GM10266 (cell line): ENCODE data around the gene ADIPOR1.
"Not testable (repeated sequence)": the region's sequence is repeated elsewhere in the genome, so short reads cannot be mapped to it uniquely, and the experiment has no call there.

Experiments used
- DNase-seq: peaks from one replicate; pipeline ENCODE4 v3.0.0; 2012; ENCODE audit errors: extremely low spot score
- CTCF ChIP-seq: IDR thresholded peaks from 2 replicates; pipeline ENCODE4 v1.5.1; 2012; ENCODE audit warnings: mild to moderate bottlenecking, low read depth; ENCODE audit not compliant: control insufficient read depth, insufficient read depth; ENCODE audit errors: missing control alignments

ADIPOR1 gene

GRCh38 chr1:202998836-202999750, 41.0 kb upstream of the ADIPOR1 start:
- peak; percentile 29 for DNase-seq
- TF ChIP-seq CTCF, result peak; percentile 74

- TF ChIP-seq CTCF, result no peak
- DNase-seq, result no peak
Measured at GRCh38 chr1:202994756-202995155, 36.6 kb upstream of the ADIPOR1 start.

- TF ChIP-seq CTCF, result no peak
- DNase-seq, result no peak
Measured at GRCh38 chr1:202991112-202991511, 33.0 kb upstream of the ADIPOR1 start.

GRCh38 chr1:202989879-202990278, 31.8 kb upstream of the ADIPOR1 start:
- no peak for TF ChIP-seq CTCF
- no peak for DNase-seq

GRCh38 chr1:202987922-202988583, 29.9 kb upstream of the ADIPOR1 start:
- no peak for TF ChIP-seq CTCF
- DNase-seq, result no peak

- TF ChIP-seq CTCF, result no peak
- DNase-seq, result no peak
Measured at GRCh38 chr1:202987255-202987654, 29.1 kb upstream of the ADIPOR1 start.

- not testable (repeated sequence) for DNase-seq
Measured at GRCh38 chr1:202986120-202986519, 28.0 kb upstream of the ADIPOR1 start.
